Ecto neural progenitor cell (in vitro differentiated cells): Measurements from ENCODE around the gene TXNRD2.
A peak's percentile ranks its signal among the peaks of the same experiment; 100 is the strongest.
"Not testable (repeated sequence)": the region's sequence is repeated elsewhere in the genome, so short reads cannot be mapped to it uniquely, and the experiment has no call there.

Experiments
- DNase-seq: peaks from one replicate; pipeline ENCODE4 v3.0.0-alpha.2; 2018; ENCODE audit warnings: low spot score

Gene TXNRD2

DNA sequence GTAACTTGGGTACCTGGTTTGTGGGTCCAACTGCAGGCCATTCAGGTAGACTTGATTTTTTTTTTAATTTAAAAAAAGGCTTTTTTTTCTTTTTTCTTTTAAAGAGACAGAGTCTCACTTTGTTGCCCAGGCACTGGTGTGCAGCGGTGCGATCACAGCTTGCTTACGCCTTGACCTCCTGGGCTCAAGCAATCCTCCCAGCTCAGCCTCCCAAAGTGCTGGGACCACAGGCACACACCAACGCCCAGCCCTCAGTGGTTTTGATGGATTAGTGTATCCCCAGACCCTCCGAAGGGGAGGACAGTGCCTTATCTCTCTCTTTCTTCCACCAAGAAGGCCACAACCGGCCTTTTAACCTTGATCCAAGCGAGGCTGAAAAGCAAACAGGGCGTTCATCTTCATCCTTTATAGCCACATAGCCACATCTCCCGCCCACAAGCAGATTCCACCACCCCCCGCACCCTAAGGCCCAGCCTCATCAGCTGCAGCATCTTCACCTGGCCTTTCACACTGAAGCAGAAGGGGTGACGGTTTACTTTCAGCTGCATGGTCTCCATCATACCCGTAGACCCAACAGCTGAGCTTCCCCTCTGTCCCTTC lies 17.6 kb downstream of the TXNRD2 start:
- no peak for DNase-seq

DNA sequence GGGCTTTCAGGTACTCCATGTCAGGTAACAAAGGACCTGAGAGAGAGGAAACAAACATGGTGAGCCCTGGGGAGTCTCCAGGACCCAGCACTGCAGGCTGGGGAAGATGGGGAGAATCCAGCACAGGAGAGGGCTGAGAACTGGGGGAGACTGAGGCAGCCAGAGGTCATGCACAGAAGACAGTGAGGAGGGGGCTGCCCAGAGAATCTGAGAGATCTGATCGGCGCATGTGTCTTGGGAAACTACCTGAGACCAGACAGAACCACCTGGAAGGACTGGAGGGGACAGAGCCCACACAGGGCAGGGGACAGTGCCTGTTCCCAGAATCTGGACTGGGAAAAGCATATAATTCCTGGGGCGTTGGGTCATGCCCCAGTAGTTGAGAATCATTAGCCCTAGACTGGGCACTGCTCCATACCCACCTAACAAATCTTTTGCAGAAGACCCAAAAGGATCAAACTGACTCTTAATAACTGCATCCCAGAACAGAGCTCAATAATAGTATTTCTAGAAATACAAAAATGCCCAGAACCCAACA lies 20.0 kb downstream of the TXNRD2 start:
- DNase-seq = no peak

DNA sequence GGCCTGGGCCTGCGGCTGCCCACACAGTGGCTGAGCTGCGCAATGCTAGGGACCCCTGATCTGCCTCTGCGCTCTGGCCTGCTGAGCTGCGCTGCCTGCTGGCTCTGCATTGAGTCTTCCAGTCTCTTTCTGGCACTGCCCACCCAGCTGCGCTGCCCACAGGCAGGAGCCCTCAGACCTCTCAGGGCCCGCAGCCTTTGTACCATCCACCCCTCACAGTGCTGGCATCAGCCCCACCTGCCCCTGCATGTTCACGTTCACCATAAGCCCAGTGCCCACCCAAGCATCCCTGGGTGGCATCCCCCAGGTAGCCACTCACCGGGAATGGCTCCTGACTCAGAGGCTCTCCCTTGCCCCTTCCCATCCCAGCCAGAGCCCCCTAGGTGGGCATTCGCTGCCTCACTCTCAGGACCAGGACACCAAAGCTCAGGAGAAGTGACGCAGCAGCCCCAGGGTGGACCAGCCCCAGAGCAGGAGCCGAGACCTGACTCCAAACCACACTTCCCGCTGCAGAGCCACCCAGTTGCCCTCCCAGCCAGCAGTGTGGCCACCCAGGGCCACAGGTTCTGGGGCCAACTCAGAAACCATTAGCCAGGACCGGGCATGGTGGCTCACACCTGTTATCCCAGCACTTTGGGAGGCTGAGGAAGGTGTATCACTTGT lies 21.8 kb downstream of the TXNRD2 start:
- DNase-seq = no peak

DNA sequence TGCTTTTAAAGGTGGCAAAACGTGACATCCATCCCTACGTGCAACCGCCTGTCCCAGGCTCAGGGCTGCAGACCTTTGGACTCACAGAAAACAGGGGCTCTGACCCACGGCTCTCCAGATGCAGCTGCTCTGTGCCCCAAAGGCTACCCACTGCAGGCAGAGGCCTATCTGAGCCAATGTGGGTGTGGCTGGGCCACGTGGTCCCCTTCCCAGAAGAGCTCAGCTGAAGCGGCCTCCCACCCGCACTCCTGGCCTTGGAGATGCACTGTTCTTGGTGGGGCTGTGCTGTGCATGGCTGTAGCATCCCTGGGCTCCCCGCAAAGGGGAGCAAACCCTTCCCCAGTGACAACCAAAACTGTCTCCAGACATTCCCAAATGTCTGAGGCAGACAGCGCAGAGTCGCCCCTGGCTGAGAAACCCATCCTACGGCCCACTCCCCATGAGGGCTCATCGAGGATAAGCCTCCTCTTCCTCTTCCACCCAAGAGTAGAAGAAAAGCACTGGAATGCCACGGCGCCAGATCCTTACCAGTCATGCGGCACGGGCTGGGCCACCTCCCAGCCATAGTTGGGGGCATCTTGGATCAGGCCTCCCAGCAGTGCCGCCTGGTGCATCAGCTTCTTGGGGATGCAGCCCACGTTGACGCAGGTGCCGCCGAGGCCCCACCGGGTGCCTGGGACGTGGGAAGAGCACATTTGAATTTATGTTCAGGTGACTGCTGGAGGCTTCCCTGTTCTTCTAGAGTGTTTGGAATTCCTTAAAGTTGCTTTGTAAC lies 23.1 kb downstream of the TXNRD2 start:
- no peak for DNase-seq

GRCh38 chr22:19917389-19918138 lies 24.1 kb downstream of the TXNRD2 start:
- no peak for DNase-seq

DNA sequence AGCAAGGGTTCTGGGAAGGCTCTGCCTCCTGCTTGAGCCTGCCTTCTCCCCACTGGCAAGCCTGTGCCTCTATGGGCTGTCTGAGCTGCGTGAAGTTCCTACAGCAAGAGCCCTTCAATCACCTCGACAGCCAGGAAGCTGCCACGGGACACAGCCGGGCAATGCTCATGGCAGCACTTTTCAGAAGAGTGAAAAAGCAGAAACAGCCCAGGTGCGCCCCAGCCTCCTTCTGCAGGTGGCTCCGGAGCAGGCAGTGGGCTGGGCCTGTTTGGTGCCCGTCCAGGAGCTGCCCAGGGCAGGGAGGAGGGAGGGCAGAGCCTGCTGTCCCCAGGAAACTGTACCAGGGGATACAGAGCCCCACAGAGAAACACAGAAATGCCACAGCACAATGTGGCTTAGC lies 24.7 kb downstream of the TXNRD2 start:
- no peak for DNase-seq

DNA sequence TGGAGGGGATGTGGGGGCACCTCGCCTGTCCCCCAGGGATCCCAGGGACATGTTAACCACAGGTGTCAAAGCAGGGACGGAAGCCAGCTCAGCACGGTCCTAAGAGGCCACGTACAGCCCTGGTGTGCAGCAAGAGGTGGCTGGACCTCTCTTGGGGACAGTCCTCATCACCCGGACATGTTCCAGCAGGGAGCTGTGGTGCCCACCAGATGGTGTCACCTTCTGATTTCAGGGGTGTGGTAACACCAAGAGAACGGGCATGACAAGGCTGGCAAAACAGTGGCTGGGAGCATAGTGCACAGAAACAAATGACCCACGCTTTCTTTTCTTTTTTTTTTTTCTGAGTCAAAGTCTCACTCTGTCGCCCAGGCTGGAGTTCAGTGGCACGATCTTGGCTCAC lies 25.6 kb downstream of the TXNRD2 start:
- DNase-seq = no peak

DNA sequence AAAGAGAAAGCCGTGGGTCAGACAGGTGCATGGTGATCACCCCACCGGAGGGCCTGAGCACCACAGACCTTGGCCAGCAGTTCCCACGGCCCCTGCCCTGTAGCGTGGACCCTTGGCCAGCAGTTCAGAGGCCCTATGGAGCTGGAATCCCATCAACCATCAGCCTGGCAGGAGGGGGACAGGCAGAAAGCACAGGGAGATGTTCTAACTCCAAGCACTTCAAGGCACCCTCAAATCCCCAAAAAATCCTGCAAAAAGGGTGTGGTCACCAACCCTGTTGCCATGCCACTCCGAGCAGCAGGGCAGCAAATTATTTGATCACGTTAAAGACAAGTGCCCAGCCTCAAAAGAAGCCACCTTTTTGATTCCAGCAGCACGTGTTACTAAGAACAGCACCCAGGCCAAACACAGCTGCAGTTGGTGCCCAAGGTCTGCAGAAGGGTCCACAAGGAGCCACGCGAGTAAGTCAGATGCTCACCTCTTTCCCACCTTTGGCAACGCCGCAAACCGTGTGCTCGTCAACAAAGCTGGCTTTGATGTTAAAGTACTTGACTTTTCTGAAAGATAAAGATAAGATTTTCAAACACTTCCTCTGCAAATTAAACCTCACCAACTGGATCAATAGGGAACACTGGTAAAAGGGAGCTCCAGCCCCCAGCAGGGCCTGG lies 26.2 kb downstream of the TXNRD2 start:
- no peak for DNase-seq

DNA sequence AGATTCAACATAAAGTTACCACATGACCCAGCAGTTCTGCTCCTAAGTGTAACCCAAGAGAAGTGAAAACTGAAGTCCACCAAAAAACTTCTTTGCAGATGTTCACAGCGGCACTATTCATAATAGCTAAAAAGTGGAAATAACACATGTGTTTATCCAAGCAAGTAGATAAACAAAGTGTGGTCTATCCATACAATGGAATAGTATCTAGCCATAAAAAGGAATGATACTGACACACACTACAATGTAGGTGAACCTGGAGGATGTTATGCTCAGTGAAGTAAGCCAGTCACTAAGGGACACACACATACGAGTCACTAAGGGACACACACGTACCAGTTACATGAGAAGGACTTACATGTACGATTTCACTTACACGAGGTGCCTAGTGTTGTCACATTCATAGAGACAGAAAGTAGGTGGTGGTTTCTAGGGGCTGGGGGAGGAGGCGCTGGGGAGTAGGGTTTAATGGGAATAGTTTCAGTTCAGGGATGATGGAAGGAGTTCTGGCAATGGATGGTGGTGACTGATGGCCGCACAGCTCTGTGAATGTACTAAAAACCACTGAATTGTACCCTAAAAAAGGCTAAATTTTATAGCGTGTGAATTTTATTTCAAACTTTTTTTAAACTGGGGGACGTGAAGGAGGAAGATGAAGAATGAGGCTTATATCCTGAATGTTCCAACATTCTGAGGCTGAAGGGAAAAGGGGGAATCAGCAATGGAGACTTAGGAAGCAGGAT lies 27.2 kb downstream of the TXNRD2 start:
- no peak for DNase-seq

- DNase-seq = no peak
These were observed 28.2 kb downstream of the TXNRD2 start for GRCh38 chr22:19913337-19913936.

DNA sequence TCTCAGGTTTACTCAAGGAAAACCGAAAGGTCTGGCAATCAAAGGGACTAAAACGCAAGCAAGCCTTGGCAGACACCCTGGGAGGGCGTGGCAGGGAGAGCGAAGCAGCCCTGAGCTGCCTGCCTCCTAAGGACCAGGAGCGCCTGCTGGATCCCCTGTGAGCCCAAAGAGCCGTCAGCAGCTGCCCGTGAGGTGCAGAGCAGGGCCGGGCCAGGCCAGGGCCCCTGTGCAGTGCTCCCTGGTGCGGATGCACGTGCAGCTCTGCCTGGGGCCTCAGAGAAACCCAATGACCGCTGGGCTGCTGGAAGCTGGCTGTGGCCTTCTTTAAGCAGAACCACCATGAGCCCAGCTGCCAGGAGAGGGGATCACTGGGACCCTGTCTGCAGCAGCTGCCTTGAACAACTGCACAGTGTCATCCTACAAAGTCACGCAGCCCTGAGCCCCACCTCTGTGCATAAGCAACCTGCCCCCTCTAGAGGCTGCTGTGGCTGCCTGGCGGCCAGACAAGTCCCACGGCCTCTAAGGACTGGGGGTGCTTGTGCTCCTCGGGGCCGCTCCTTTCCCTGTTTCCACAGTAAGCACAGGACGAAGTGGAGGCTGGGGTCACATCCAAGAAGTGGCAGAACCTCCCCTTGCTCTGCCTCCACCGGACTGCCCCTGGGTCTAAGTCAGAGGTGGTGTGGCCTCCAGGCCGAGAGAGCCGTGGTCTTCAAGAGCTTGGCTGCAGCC lies 29.2 kb downstream of the TXNRD2 start:
- DNase-seq = no peak

GRCh38 chr22:19911540-19912270 lies 29.9 kb downstream of the TXNRD2 start:
- no peak for DNase-seq

DNA sequence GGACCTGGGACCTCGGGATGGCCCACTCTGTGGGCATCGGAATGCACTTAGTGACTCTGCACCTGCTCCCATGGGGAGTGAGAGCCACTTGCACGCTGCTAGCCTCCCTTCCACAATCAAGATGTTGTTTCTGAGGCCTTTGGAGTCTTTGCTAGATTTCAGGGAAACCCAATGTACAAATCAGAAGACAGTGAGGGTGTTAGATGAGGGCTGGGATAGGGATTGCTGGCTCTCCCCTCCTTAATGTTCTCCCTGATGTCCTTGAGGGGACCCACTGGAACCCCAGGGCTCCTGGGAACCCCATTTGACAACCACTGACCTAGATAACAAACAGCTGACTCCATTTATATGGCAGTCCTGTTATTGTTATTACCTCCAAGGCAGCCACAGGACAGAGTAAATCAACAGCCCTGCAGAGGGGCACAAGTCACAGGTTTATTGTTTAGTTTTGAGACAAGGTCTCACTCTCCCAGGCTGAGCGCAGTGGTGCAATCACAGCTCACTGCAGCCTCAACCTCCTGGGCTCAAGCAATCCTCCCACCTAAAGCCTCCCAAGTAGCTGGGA lies 31.4 kb downstream of the TXNRD2 start:
- DNase-seq = no peak

GRCh38 chr22:19909350-19910179 lies 32.1 kb downstream of the TXNRD2 start:
- peak; percentile 89 for DNase-seq

DNA sequence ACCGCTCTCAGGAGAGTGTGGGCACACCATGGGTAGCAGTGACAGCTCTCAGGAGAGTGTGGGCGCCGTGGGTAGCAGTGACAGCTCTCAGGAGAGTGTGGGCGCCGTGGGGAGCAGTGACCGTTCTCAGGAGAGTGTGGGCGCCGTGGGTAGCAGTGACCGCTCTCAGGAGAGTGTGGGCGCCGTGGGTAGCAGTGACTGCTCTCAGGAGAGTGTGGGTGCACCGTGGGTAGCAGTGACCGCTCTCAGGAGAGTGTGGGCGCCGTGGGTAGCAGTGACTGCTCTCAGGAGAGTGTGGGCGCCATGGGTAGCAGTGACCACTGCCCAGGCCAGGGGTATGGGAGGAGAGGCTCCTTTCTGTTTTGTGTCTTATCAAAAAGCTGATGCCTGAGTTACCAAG lies 33.7 kb downstream of the TXNRD2 start:
- DNase-seq = not testable (repeated sequence)

GRCh38 chr22:19906864-19907263 lies 34.8 kb downstream of the TXNRD2 start:
- DNase-seq = not testable (repeated sequence)

DNA sequence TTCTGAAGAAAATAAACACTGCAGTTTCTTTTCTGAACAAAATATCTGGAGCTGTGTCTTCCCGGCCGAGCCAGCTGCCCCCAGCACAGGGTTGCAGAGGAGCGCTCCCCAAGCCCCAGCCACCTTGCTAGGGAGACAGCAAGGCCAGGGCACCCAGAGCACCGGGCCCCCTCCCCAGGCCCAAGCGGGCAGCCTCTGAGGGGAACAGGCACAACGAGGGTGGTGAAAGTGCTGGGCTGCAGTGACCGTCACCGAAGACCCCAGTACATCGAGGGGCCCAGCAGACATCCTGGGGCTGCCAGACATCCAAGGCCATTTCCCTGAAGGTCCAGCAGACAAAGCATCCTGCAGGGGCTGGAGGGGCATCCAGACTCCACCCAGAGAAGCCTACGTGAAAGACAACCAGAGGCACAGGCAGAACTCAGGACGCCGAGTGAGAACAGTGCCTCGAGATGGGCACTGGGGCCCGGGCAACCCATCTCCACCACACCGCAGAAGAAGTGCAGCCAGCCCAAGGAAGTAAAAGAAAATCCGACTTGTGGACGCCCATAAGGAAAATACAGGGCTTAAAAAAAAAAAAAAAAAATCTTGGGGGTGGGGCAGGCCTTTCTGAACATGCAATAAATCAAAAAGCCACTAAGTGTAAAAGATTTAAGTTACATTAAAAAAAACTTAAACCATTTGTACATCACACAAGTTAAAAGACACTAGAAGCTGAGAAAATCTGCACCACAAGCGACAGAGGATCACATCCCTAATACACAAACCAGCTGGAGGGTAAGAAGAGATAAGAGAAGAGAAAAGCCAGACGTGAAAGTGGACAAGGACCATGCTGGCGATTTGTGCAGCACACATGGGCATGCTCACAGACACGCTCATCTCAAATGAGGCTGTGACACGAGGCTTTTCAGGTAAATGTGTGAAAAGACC lies 36.0 kb downstream of the TXNRD2 start:
- no peak for DNase-seq
